ENCODE measurements around the gene TNFRSF19. TPM values are rescaled to one million over a fixed set of nuclear protein-coding genes. Genes with fewer than 3 reads are reported as not detected.
A peak's percentile ranks its signal among the peaks of the same experiment; 100 is the strongest.

Gene TNFRSF19
- total and polyA plus RNA-seq, 2 of the 4 experiments (the other 2 are of a cell fraction), result 18.6 to 26.3 TPM

- Histone ChIP-seq H3K56ac (ENCODE audit: extremely low read depth, insufficient read depth, low read length) (no peak overlapping the region), H2AK5ac (ENCODE audit: low read depth, low read length) (peak overlapping the region; percentile 18; the same call in 1 of the 2 replicates), H4K8ac (ENCODE audit: low read depth in 2 of 2, low read length in 2 of 2) (peak overlapping the region; percentile 32 to 67), H2BK5ac (ENCODE audit: low read depth, low read length, poor library complexity, severe bottlenecking) (peak overlapping the region; percentile 60), H4K20me1 (ENCODE audit: insufficient read depth, low read length) (no peaks in the 10 kb centered on the region), H2AFZ (replicated peaks; ENCODE audit: low read length, poor library complexity) (no peak overlapping the region), H3K4me2 (ENCODE audit: low read depth, low read length) (no peak overlapping the region), H3K4ac (ENCODE audit: low read depth, low read length) (peak overlapping the region; percentile 83), H2BK15ac (ENCODE audit: low read depth, low read length) (peak overlapping the region; percentile 88; the same call in 2 of the 3 replicates), H3K18ac (ENCODE audit: low read depth, low read length) (peak overlapping the region; percentile 63), H4K91ac (ENCODE audit: insufficient read depth, low read depth, low read length) (peak overlapping the region; percentile 73), H3K23ac (ENCODE audit: low read depth, low read length) (0 out of 2 replicates have a peak overlapping the region, but pooled peaks have one; percentile 56), H3K9me3 (ENCODE audit: control insufficient read depth, insufficient read depth, low read length) (no peaks in the 10 kb centered on the region), H3K36me3 (ENCODE audit: control insufficient read depth, insufficient read depth, low read length) (peaks cover 2% of the 10 kb centered on the region; the same call in 1 of the 2 replicates), H3K14ac (replicated peaks; ENCODE audit: low read depth, low read length) (peak overlapping the region; percentile 49), H3K79me1 (ENCODE audit: low read depth in 1 of 2, low read length in 2 of 2) (no peaks in the 10 kb centered on the region), H3K27me3 (ENCODE audit: control insufficient read depth, insufficient read depth, low read length) (no peaks in the 10 kb centered on the region), H3K4me3 (ENCODE audit: insufficient read depth, low read depth, low read length) (no peak overlapping the region), H4K5ac (ENCODE audit: low read depth, low read length) (peak overlapping the region; percentile 81), H3K9ac (ENCODE audit: low read depth, low read length) (peak overlapping the region; percentile 68), H2BK120ac (ENCODE audit: low read depth, low read length) (peak overlapping the region; percentile 67), H3K27ac (ENCODE audit: insufficient read depth, low read length) (peak overlapping the region; percentile 90), H2AK9ac (replicated peaks; ENCODE audit: low read depth, low read length, poor library complexity) (no peak overlapping the region), H2BK20ac (ENCODE audit: low read depth, low read length) (peak overlapping the region; percentile 75), H3K9me1 (ENCODE audit: insufficient read depth, low read length) (peaks cover 17% of the 10 kb centered on the region; the same call in 1 of the 2 replicates), H3K4me1 (ENCODE audit: control insufficient read depth, insufficient read depth, low read length) (peaks cover 24% of the 10 kb centered on the region)
- DNase-seq, result peak; percentile 78
- ChIA-PET CTCF (interaction anchor here (1.0 kb wide), 1 partner anchor 31 kb away, joined by 5 read pairs; no protein-coding TSS in a partner anchor), POLR2A (ENCODE audit: unreplicated experiment) (interaction anchor here (0.6 kb wide), 1 partner anchor 18 kb away, joined by 5 read pairs; no protein-coding TSS in a partner anchor)
- no CpG with 5 or more reads among the region's 1 CpG for WGBS, 2 experiments (ENCODE audit: extremely low coverage in 2 of 2, insufficient read length in 1 of 2)
- dilution Hi-C loops (cut with HindIII; ENCODE audit: low sequenced_read_pairs, unreplicated experiment), result no loop called here
- TF ChIP-seq NFE2L2 (IDR thresholded peaks at IDR 0.05; ENCODE audit: low read depth, low read length) (peak; percentile 25; the same call in 1 of the 2 replicates), USF2 (IDR thresholded peaks at IDR 0.05; ENCODE audit: low read depth, low read length) (no peak), MAFK (IDR thresholded peaks at IDR 0.05; ENCODE audit: low read depth, low read length) (peak; percentile 67), RCOR1 (IDR thresholded peaks at IDR 0.05; ENCODE audit: insufficient replicate concordance, low read length) (no peak), MXI1 (IDR thresholded peaks at IDR 0.05; ENCODE audit: borderline replicate concordance, low read depth, low read length) (no peak), RFX5 (IDR thresholded peaks at IDR 0.05; ENCODE audit: low read depth, low read length) (no peak), MAZ (IDR thresholded peaks at IDR 0.05; ENCODE audit: borderline replicate concordance, low read depth, low read length) (no peak), ELK1 (IDR thresholded peaks at IDR 0.05; ENCODE audit: borderline replicate concordance, low read depth, low read length) (no peak), CTCF (conservative IDR thresholded peaks at IDR 0.05; ENCODE audit: low read depth, low read length) (peak; percentile 13; the same call in 1 of the 2 replicates), RAD21 (IDR thresholded peaks at IDR 0.05; ENCODE audit: low read length) (peak; percentile 22; the same call in 1 of the 2 replicates), BHLHE40 (IDR thresholded peaks at IDR 0.05; ENCODE audit: low read depth, low read length) (no peak), CHD1 (IDR thresholded peaks at IDR 0.05; ENCODE audit: low read depth, low read length) (no peak), CEBPB (IDR thresholded peaks at IDR 0.05; ENCODE audit: low read depth, low read length) (no peak), SMC3 (IDR thresholded peaks at IDR 0.05; ENCODE audit: low read depth, low read length) (no peak), POLR2A (IDR thresholded peaks at IDR 0.05; ENCODE audit: low read depth, low read length) (no peak), FOS (IDR thresholded peaks at IDR 0.05; ENCODE audit: low read depth, low read length) (no peak)
- no TSS peak for BruUV-seq (replicated peaks)
- ATAC-seq (ENCODE audit: low read depth), result peak; percentile 83
- in situ Hi-C loops (cut with MboI; ENCODE audit: low sequenced_read_pairs), result no loop called here
- intact Hi-C loops (cut with micrococcal nuclease), result no loop called here
Observed at GRCh38 chr13:23723471-23723870, 153.3 kb downstream of the TNFRSF19 start.

All from IMR-90 (cell line).